ENCODE measurements around the gene CD96. TPM values are rescaled to one million over a fixed set of nuclear protein-coding genes. Genes with fewer than 3 reads are reported as not detected.

Gene CD96
- total RNA-seq, 4 donors from 2014 or later: 3.8 to 5.0 (median 4.2) TPM

GRCh38 chr3:111695636-111696117, 153.7 kb downstream of the CD96 start:
- TF ChIP-seq CTCF (IDR thresholded peaks at IDR 0.05): no peak
- ATAC-seq (ENCODE audit: low FRiP score) (no peak), DNase-seq (ENCODE audit: low spot score) (no peak)

- no peak for TF ChIP-seq CTCF (IDR thresholded peaks at IDR 0.05)
- no peak for DNase-seq (ENCODE audit: low spot score)
- no peak for ATAC-seq (ENCODE audit: low FRiP score)
Observed at GRCh38 chr3:111700054-111700453, 158.1 kb downstream of the CD96 start.

- no peak for DNase-seq (ENCODE audit: low spot score)
- no peak for TF ChIP-seq CTCF (IDR thresholded peaks at IDR 0.05)
- ATAC-seq (ENCODE audit: low FRiP score): no peak
Observed at GRCh38 chr3:111701292-111701906, 159.4 kb downstream of the CD96 start.

Other genes starting within 250 kb of the CD96 start
- under 1 TPM in 1 of 4 donors, not detected in 3; 0.56 TPM for gene ZBED2, start 53.1 kb downstream of the CD96 start, total RNA-seq
- under 1 TPM; 0.48 to 0.63 (median 0.56) TPM for gene PLCXD2, start 132.5 kb downstream of the CD96 start, total RNA-seq